ENCODE measurements around the gene NRCAM. TPM values are rescaled to one million over a fixed set of nuclear protein-coding genes. Genes with fewer than 3 reads are reported as not detected.

NRCAM gene
- polyA plus RNA-seq, 2 of the 4 experiments (the other 2 are of a cell fraction): 129 to 210 TPM

GRCh38 chr7:108282427-108282996 is 173.7 kb downstream of the NRCAM start (continued):
- TF ChIP-seq HOXB5 (CRISPR knock-in tag; IDR thresholded peaks at IDR 0.05): no peak
- TF ChIP-seq NFE2L2 (conservative IDR thresholded peaks at IDR 0.05; ENCODE audit: low read length): no peak
- TF ChIP-seq HOXA7 (CRISPR knock-in tag; IDR thresholded peaks at IDR 0.05): no peak
- TF ChIP-seq CBX2 (IDR thresholded peaks at IDR 0.05; ENCODE audit: borderline replicate concordance, low read depth): no peak
- no peak for TF ChIP-seq EHF (CRISPR knock-in tag; IDR thresholded peaks at IDR 0.05)
- TF ChIP-seq CBX8 (IDR thresholded peaks at IDR 0.05): no peak
- no peak for TF ChIP-seq JUNB (IDR thresholded peaks at IDR 0.05)

DNA sequence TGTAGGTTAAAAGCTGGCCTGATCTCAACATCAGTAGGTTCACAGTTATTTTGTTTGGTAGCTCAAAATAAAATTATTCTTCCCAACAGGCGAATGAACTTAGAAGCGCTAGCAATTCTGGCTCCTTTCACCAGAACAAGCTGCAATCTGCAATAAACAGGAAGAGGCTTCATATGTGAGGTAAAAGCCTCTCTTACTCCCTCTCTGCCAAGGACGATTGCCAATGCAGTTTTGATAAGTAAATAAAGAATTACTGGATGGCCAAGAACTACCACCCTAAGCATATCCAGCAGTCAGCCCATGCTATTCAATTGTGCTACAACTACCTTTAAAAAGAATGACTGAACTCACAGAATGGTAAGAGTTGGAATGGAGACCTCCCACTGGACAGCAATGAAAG is 176.1 kb downstream of the NRCAM start:
- peaks cover 60% of the 10 kb centered on the region for H3K4me1 ChIP-seq
- FAIRE-seq: no peak
- no peaks in the 10 kb centered on the region for H3K9me3 ChIP-seq
- no peak for ATAC-seq
- DNase-seq (ENCODE audit: low read depth in 1 of 2, low spot score in 1 of 2): no peak
- 57% methylated on average over 3 of the region's 3 CpGs for WGBS (ENCODE audit: missing lambda C conversion rate)
- ChIA-PET CTCF (no interaction called here), POLR2A (no interaction called here)
- TF ChIP-seq ESRRA (IDR thresholded peaks at IDR 0.05; ENCODE audit: borderline replicate concordance, low read length) (no peak), EHF (CRISPR knock-in tag; IDR thresholded peaks at IDR 0.05) (no peak), NFE2L2 (conservative IDR thresholded peaks at IDR 0.05; ENCODE audit: low read length) (no peak), REST (IDR thresholded peaks at IDR 0.05) (no peak), NPAS2 (CRISPR knock-in tag; IDR thresholded peaks at IDR 0.05; ENCODE audit: borderline replicate concordance) (no peak), TFCP2L1 (CRISPR knock-in tag; IDR thresholded peaks at IDR 0.05) (no peak), RARB (CRISPR knock-in tag; IDR thresholded peaks at IDR 0.05) (no peak), ATOH8 (CRISPR knock-in tag; IDR thresholded peaks at IDR 0.05; ENCODE audit: low read depth) (no peak), RFX5 (IDR thresholded peaks at IDR 0.05) (no peak)
- H3K27ac ChIP-seq: peak overlapping the region; percentile 15 to 43; a peak in 4 of 6 replicates
- peak overlapping the region; percentile 3; the same call in 2 of the 3 replicates for H3K4me2 ChIP-seq
- H3K4me3 ChIP-seq: no peak overlapping the region

DNA sequence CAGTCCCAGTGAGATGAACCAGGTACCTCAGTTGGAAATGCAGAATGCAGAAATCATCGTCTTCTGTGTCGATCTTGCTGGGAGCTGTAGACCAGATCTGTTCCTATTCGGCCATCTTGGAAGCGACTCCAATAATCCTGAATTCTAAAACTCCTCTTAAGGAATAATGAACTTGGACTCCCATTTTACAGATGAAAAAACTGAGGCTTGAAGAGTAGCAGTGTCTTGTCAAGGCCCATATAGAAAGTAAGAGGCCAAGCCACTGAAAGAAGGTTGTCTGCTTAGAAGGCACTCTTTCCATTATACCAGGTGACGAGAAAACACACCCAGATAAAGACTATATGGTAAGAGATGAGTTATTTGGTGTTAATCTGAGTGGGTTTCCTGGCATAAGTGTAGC is 177.5 kb downstream of the NRCAM start:
- Histone ChIP-seq H3K9me3 (peaks cover 4% of the 10 kb centered on the region; the same call in 1 of the 3 replicates), H3K4me2 (no peak overlapping the region), H3K4me3 (no peak overlapping the region), H3K27ac (no peak overlapping the region), H3K4me1 (peaks cover 46% of the 10 kb centered on the region)
- no peak for DNase-seq (ENCODE audit: low read depth in 1 of 2, low spot score in 1 of 2)
- no peak for ATAC-seq
- FAIRE-seq: no peak
- ChIA-PET POLR2A (no interaction called here), CTCF (no interaction called here)
- 97% methylated on average over 5 of the region's 5 CpGs for WGBS (ENCODE audit: missing lambda C conversion rate)
- TF ChIP-seq PHF8 (IDR thresholded peaks at IDR 0.05; ENCODE audit: borderline replicate concordance, low read depth) (no peak), HOXB13 (CRISPR knock-in tag; IDR thresholded peaks at IDR 0.05; ENCODE audit: low read depth) (no peak), FOSB (CRISPR knock-in tag; IDR thresholded peaks at IDR 0.05) (no peak), ATOH8 (CRISPR knock-in tag; IDR thresholded peaks at IDR 0.05; ENCODE audit: low read depth) (no peak), NR3C1 (IDR thresholded peaks at IDR 0.05) (no peak), FOSL2 (IDR thresholded peaks at IDR 0.05) (no peak), FOSL2 (CRISPR knock-in tag; IDR thresholded peaks at IDR 0.05) (no peak), CHD4 (IDR thresholded peaks at IDR 0.05; ENCODE audit: borderline replicate concordance) (no peak), NFE2L2 (conservative IDR thresholded peaks at IDR 0.05; ENCODE audit: low read length) (no peak), REST (IDR thresholded peaks at IDR 0.05) (no peak), HOXA7 (CRISPR knock-in tag; IDR thresholded peaks at IDR 0.05) (no peak), CBX2 (IDR thresholded peaks at IDR 0.05; ENCODE audit: borderline replicate concordance, low read depth) (no peak)
- TF ChIP-seq, protein P1, sequence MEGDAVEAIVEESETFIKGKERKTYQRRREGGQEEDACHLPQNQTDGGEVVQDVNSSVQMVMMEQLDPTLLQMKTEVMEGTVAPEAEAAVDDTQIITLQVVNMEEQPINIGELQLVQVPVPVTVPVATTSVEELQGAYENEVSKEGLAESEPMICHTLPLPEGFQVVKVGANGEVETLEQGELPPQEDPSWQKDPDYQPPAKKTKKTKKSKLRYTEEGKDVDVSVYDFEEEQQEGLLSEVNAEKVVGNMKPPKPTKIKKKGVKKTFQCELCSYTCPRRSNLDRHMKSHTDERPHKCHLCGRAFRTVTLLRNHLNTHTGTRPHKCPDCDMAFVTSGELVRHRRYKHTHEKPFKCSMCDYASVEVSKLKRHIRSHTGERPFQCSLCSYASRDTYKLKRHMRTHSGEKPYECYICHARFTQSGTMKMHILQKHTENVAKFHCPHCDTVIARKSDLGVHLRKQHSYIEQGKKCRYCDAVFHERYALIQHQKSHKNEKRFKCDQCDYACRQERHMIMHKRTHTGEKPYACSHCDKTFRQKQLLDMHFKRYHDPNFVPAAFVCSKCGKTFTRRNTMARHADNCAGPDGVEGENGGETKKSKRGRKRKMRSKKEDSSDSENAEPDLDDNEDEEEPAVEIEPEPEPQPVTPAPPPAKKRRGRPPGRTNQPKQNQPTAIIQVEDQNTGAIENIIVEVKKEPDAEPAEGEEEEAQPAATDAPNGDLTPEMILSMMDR (IDR thresholded peaks at IDR 0.05): no peak
- TF ChIP-seq, protein P2, sequence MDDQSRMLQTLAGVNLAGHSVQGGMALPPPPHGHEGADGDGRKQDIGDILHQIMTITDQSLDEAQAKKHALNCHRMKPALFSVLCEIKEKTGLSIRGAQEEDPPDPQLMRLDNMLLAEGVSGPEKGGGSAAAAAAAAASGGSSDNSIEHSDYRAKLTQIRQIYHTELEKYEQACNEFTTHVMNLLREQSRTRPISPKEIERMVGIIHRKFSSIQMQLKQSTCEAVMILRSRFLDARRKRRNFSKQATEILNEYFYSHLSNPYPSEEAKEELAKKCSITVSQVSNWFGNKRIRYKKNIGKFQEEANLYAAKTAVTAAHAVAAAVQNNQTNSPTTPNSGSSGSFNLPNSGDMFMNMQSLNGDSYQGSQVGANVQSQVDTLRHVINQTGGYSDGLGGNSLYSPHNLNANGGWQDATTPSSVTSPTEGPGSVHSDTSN (IDR thresholded peaks at IDR 0.05): no peak
